GM19099 (cell line): Measurements from ENCODE around the gene ANXA6.
A peak's percentile ranks its signal among the peaks of the same experiment; 100 is the strongest.

Experiments used
- POLR2A ChIP-seq: IDR thresholded peaks from 3 replicates; pipeline ENCODE4 v1.6.1; 2011; ENCODE audit warnings: low read depth; ENCODE audit not compliant: insufficient read length; ENCODE audit errors: extremely low read depth

Gene ANXA6

GRCh38 chr5:151130235-151130921, 27.2 kb downstream of the ANXA6 start:
- TF ChIP-seq POLR2A = no peak

- TF ChIP-seq POLR2A = no peak
These were observed 28.8 kb downstream of the ANXA6 start for GRCh38 chr5:151128817-151129216.

- no peak for TF ChIP-seq POLR2A
These were observed 29.7 kb downstream of the ANXA6 start for GRCh38 chr5:151127926-151128325.

GRCh38 chr5:151126199-151126645, 31.4 kb downstream of the ANXA6 start:
- no peak for TF ChIP-seq POLR2A

- no peak for TF ChIP-seq POLR2A
These were observed 32.2 kb downstream of the ANXA6 start for GRCh38 chr5:151125421-151125820.

GRCh38 chr5:151123897-151124751, 33.5 kb downstream of the ANXA6 start:
- TF ChIP-seq POLR2A = peak; percentile 10

GRCh38 chr5:151122828-151123227, 34.8 kb downstream of the ANXA6 start:
- TF ChIP-seq POLR2A = no peak

- no peak for TF ChIP-seq POLR2A
These were observed 35.9 kb downstream of the ANXA6 start for GRCh38 chr5:151121665-151122064.

GRCh38 chr5:151121095-151121494, 36.5 kb downstream of the ANXA6 start:
- no peak for TF ChIP-seq POLR2A

- no peak for TF ChIP-seq POLR2A
These were observed 38.5 kb downstream of the ANXA6 start for GRCh38 chr5:151118913-151119575.

GRCh38 chr5:151115272-151115905, 42.2 kb downstream of the ANXA6 start:
- TF ChIP-seq POLR2A = no peak

- TF ChIP-seq POLR2A = no peak
These were observed 43.9 kb downstream of the ANXA6 start for GRCh38 chr5:151113651-151114050.

- no peak for TF ChIP-seq POLR2A
These were observed 46.6 kb downstream of the ANXA6 start for GRCh38 chr5:151110992-151111391.

- no peak for TF ChIP-seq POLR2A
These were observed 47.4 kb downstream of the ANXA6 start for GRCh38 chr5:151110122-151110681.

GRCh38 chr5:151108566-151108965, 49.0 kb downstream of the ANXA6 start:
- no peak for TF ChIP-seq POLR2A

- TF ChIP-seq POLR2A = peak; percentile 12
These were observed 49.6 kb downstream of the ANXA6 start for GRCh38 chr5:151107738-151108520.
